ENCODE measurements around the gene PRKCZ.

The PRKCZ gene

GRCh38 chr1:2060072-2060471, 9.9 kb downstream of the PRKCZ start:
- no peak for DNase-seq (ENCODE audit: low read depth, low spot score)
- no peak overlapping the region for H3K27ac ChIP-seq

- DNase-seq (ENCODE audit: low read depth, low spot score): no peak
- H3K27ac ChIP-seq: no peak overlapping the region
These were observed 10.3 kb downstream of the PRKCZ start for GRCh38 chr1:2060535-2060934.

GRCh38 chr1:2061065-2061778, 11.0 kb downstream of the PRKCZ start:
- no peak overlapping the region for H3K27ac ChIP-seq
- no peak for DNase-seq (ENCODE audit: low read depth, low spot score)

- no peak for DNase-seq (ENCODE audit: low read depth, low spot score)
These were observed 15.5 kb downstream of the PRKCZ start for GRCh38 chr1:2065699-2066098.

GRCh38 chr1:2067393-2067792, 17.2 kb downstream of the PRKCZ start:
- DNase-seq (ENCODE audit: low read depth, low spot score): no peak
- no peak overlapping the region for H3K27ac ChIP-seq

More at GRCh38 chr1:2065699-2066098, 15.5 kb downstream of the PRKCZ start:
- no peak overlapping the region for H3K27ac ChIP-seq

- H3K27ac ChIP-seq: no peak overlapping the region
- no peak for DNase-seq (ENCODE audit: low read depth, low spot score)
These were observed 17.8 kb downstream of the PRKCZ start for GRCh38 chr1:2067981-2068380.

- no peak overlapping the region for H3K27ac ChIP-seq
- no peak for DNase-seq (ENCODE audit: low read depth, low spot score)
These were observed 18.7 kb downstream of the PRKCZ start for GRCh38 chr1:2068951-2069350.

GRCh38 chr1:2070016-2070415, 19.8 kb downstream of the PRKCZ start:
- DNase-seq (ENCODE audit: low read depth, low spot score): no peak
- no peak overlapping the region for H3K27ac ChIP-seq

- no peak overlapping the region for H3K27ac ChIP-seq
- DNase-seq (ENCODE audit: low read depth, low spot score): no peak
These were observed 20.8 kb downstream of the PRKCZ start for GRCh38 chr1:2070800-2071530.

GRCh38 chr1:2072109-2072806, 22.0 kb downstream of the PRKCZ start:
- no peak for DNase-seq (ENCODE audit: low read depth, low spot score)
- H3K27ac ChIP-seq: no peak overlapping the region

- H3K27ac ChIP-seq: no peak overlapping the region
These were observed 22.7 kb downstream of the PRKCZ start for GRCh38 chr1:2072891-2073290.

GRCh38 chr1:2073382-2074230, 23.4 kb downstream of the PRKCZ start:
- no peak for DNase-seq (ENCODE audit: low read depth, low spot score)
- no peak overlapping the region for H3K27ac ChIP-seq

More at GRCh38 chr1:2072891-2073290, 22.7 kb downstream of the PRKCZ start:
- no peak for DNase-seq (ENCODE audit: low read depth, low spot score)

GRCh38 chr1:2074396-2074795, 24.2 kb downstream of the PRKCZ start:
- DNase-seq (ENCODE audit: low read depth, low spot score): no peak
- H3K27ac ChIP-seq: no peak overlapping the region

- H3K27ac ChIP-seq: no peak overlapping the region
- DNase-seq (ENCODE audit: low read depth, low spot score): no peak
These were observed 24.9 kb downstream of the PRKCZ start for GRCh38 chr1:2074944-2075740.

- no peak overlapping the region for H3K27ac ChIP-seq
- no peak for DNase-seq (ENCODE audit: low read depth, low spot score)
These were observed 26.6 kb downstream of the PRKCZ start for GRCh38 chr1:2076826-2077225.

GRCh38 chr1:2078170-2078569, 28.0 kb downstream of the PRKCZ start:
- H3K27ac ChIP-seq: no peak overlapping the region
- no peak for DNase-seq (ENCODE audit: low read depth, low spot score)

- no peak for DNase-seq (ENCODE audit: low read depth, low spot score)
- H3K27ac ChIP-seq: no peak overlapping the region
These were observed 29.3 kb downstream of the PRKCZ start for GRCh38 chr1:2079396-2080085.

GRCh38 chr1:2080140-2080539, 29.9 kb downstream of the PRKCZ start:
- no peak for DNase-seq (ENCODE audit: low read depth, low spot score)
- no peak overlapping the region for H3K27ac ChIP-seq

- no peak for DNase-seq (ENCODE audit: low read depth, low spot score)
- no peak overlapping the region for H3K27ac ChIP-seq
These were observed 30.7 kb downstream of the PRKCZ start for GRCh38 chr1:2080884-2081283.

Data from epithelial cell of prostate (primary cell).